Retina (tissue), 1 donor: ENCODE measurements around the gene DCBLD2.
A peak's percentile ranks its signal among the peaks of the same experiment; 100 is the strongest.

ENCODE experiments used
- DNase-seq: peaks from one replicate; pipeline ENCODE4 v3.0.0-alpha.2; 2016

Gene DCBLD2

GRCh38 chr3:98827221-98827920 is 74.1 kb downstream of the DCBLD2 start:
- DNase-seq, result no peak

- DNase-seq, result no peak
Measured at GRCh38 chr3:98826126-98826525, 75.4 kb downstream of the DCBLD2 start.

- no peak for DNase-seq
Measured at GRCh38 chr3:98824256-98824655, 77.2 kb downstream of the DCBLD2 start.

- no peak for DNase-seq
Measured at GRCh38 chr3:98823791-98824190, 77.7 kb downstream of the DCBLD2 start.

GRCh38 chr3:98821063-98821462 is 80.4 kb downstream of the DCBLD2 start:
- no peak for DNase-seq

GRCh38 chr3:98817547-98818041 is 83.9 kb downstream of the DCBLD2 start:
- DNase-seq, result peak; percentile 57

GRCh38 chr3:98814817-98815420 is 86.6 kb downstream of the DCBLD2 start:
- no peak for DNase-seq

- DNase-seq, result peak; percentile 17
Measured at GRCh38 chr3:98812851-98813374, 88.6 kb downstream of the DCBLD2 start.

- DNase-seq, result no peak
Measured at GRCh38 chr3:98811048-98811447, 90.4 kb downstream of the DCBLD2 start.

GRCh38 chr3:98809557-98809956 is 91.9 kb downstream of the DCBLD2 start:
- no peak for DNase-seq

GRCh38 chr3:98808071-98808470 is 93.4 kb downstream of the DCBLD2 start:
- no peak for DNase-seq

GRCh38 chr3:98807561-98807960 is 93.9 kb downstream of the DCBLD2 start:
- DNase-seq, result no peak

GRCh38 chr3:98807011-98807410 is 94.5 kb downstream of the DCBLD2 start:
- DNase-seq, result no peak

- no peak for DNase-seq
Measured at GRCh38 chr3:98806521-98806920, 95.0 kb downstream of the DCBLD2 start.

GRCh38 chr3:98805571-98805970 is 95.9 kb downstream of the DCBLD2 start:
- no peak for DNase-seq

- no peak for DNase-seq
Measured at GRCh38 chr3:98801043-98801747, 100.3 kb downstream of the DCBLD2 start.

- no peak for DNase-seq
Measured at GRCh38 chr3:98800401-98800800, 101.1 kb downstream of the DCBLD2 start.

- no peak for DNase-seq
Measured at GRCh38 chr3:98799479-98799878, 102.0 kb downstream of the DCBLD2 start.

- no peak for DNase-seq
Measured at GRCh38 chr3:98798820-98799219, 102.7 kb downstream of the DCBLD2 start.

- no peak for DNase-seq
Measured at GRCh38 chr3:98797905-98798304, 103.6 kb downstream of the DCBLD2 start.

- DNase-seq, result no peak
Measured at GRCh38 chr3:98796334-98796733, 105.2 kb downstream of the DCBLD2 start.

GRCh38 chr3:98793971-98794370 is 107.5 kb downstream of the DCBLD2 start:
- DNase-seq, result no peak
